Measurements from ENCODE around the gene FUT3.
A peak's percentile ranks its signal among the peaks of the same experiment; 100 is the strongest.
"Not testable (repeated sequence)": the region's sequence is repeated elsewhere in the genome, so short reads cannot be mapped to it uniquely, and the experiment has no call there.

Gene FUT3

DNA sequence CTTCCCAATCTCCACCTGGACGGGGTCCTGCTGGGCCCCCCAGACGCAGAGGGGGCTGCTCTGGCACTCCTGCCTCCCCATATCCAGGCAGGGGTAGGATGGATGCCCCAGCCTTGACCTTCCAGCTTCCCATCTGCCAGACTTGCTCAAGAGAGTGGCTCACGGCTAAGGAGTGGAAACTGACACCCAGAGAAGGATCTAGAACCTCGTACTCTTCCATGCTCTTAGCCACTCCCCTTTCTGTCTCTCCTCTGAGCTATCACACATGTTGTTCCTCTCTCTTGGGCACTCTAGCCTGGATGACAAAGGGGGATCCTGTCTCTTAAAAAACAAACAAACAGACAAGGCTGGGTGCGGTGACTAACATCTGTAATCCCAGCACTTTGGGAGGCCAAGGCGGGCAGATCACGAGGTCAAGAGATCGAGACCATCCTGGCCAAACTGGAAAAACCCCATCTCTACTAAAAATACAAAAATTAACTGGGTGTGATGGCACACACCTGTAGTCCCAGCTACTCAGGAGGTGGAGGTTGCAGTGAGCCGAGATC lies 31.2 kb upstream of the FUT3 start:
- DNase-seq (ENCODE audit: low read depth in 2 of 2): no peak

DNA sequence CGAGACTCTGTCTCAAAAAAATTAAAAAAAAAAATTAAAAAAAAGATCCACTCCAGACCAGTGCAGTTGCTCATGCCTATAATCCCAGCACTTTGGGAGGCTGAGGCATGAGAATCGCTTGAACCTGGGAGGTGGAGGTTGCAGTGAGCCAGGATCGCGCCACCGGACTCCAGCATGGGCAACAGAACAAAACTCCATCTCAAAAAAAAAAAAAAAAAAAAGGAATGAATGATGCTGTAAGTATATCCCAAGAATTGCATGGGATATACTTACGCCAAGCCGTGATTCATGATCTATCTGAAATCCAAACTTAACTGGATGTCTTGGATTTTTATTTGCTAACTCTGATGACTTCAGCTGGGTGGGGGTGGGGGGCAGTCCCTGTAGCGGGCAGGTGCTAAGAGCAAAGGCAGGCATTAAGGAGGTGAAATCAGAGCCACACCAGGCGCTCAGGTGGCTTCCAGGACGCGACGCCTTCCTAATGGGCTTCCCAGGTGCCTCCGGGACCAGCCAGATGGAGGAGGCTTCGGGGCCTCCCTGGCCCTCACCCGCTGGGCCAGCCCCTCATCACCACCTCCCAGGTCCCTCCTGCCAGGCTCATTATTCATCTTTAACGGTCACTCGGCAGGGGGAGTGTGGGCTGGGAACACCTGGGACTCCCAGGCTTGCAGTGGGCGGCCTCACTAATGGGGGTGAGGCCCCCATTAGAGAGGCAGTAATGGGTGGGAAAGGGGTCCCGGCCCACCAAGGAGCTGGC lies 30.5 kb upstream of the FUT3 start:
- no peak for DNase-seq (ENCODE audit: low read depth in 2 of 2)

- no peak for DNase-seq (ENCODE audit: low read depth in 2 of 2)
These were observed 29.4 kb upstream of the FUT3 start for GRCh38 chr19:5880604-5881078.

- no peak for DNase-seq (ENCODE audit: low read depth in 2 of 2)
These were observed 28.9 kb upstream of the FUT3 start for GRCh38 chr19:5880196-5880595.

DNA sequence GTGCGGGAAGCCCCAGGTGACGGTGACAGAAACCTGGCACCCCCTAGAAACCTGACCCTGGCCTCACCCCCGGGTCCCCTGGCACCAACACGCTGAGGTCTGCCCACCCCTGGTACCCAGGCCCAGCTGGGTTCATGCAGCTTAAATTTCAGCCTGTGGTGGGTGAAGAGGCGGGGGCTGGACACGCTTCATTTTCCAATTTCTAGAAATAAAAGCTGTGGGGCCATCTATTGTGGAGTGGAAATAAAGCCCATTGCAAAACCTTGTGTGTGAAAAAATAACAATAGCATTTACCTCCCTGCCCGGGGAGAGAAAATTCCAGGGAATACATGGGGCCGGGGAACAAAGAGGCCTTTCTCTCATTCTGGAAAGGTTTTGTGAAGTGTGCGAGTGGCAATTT lies 26.6 kb upstream of the FUT3 start:
- DNase-seq (ENCODE audit: low read depth in 2 of 2): no peak

GRCh38 chr19:5877427-5877826 lies 26.2 kb upstream of the FUT3 start:
- no peak for DNase-seq (ENCODE audit: low read depth in 2 of 2)

GRCh38 chr19:5874496-5874895 lies 23.2 kb upstream of the FUT3 start:
- DNase-seq (ENCODE audit: low read depth in 2 of 2): not testable (repeated sequence)

- DNase-seq (ENCODE audit: low read depth in 2 of 2): no peak
These were observed 22.5 kb upstream of the FUT3 start for GRCh38 chr19:5873617-5874199.

- DNase-seq (ENCODE audit: low read depth in 2 of 2): no peak
These were observed 19.7 kb upstream of the FUT3 start for GRCh38 chr19:5870986-5871394.

- DNase-seq (ENCODE audit: low read depth in 2 of 2): no peak
These were observed 16.2 kb upstream of the FUT3 start for GRCh38 chr19:5867201-5868136.

- DNase-seq (ENCODE audit: low read depth in 2 of 2): peak in 1 of 2 donors; percentile 9
These were observed 14.5 kb upstream of the FUT3 start for GRCh38 chr19:5865772-5866171.

- DNase-seq (ENCODE audit: low read depth in 2 of 2): no peak
These were observed 13.7 kb upstream of the FUT3 start for GRCh38 chr19:5864725-5865486.

DNA sequence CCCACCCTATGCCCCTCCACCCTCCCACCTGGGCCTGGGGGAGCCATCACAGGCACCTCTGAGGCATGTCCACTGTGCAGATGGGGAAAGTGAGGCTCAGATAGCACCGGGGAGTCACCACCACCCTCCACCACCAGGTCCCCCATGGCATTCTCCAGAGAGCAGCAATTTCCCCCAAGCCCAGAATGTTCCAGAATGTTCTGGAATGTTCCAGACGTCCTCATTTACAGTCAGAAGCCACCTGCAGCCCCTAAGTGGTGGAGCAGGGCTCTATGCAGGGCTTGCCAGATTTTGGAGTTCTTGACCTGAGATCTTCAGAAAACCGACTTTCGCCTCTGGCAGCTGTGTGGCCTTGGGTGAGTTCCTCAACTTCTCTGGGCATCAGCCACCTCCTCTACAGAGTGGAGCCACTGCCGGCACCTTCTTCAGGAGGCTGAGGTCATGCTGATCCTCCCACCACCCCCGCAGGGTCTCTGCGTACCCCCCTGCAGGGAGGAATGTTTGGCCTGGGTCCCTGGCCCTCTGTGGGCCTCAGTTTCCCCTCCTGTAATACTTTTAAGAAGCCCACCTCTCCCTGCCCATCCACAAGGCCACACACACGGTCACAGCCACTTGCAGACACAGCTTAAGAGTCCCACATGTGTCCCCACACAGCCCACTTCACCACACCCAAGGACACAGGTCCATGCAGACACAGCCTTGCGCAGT lies 12.9 kb upstream of the FUT3 start:
- no peak for DNase-seq (ENCODE audit: low read depth in 2 of 2)

DNA sequence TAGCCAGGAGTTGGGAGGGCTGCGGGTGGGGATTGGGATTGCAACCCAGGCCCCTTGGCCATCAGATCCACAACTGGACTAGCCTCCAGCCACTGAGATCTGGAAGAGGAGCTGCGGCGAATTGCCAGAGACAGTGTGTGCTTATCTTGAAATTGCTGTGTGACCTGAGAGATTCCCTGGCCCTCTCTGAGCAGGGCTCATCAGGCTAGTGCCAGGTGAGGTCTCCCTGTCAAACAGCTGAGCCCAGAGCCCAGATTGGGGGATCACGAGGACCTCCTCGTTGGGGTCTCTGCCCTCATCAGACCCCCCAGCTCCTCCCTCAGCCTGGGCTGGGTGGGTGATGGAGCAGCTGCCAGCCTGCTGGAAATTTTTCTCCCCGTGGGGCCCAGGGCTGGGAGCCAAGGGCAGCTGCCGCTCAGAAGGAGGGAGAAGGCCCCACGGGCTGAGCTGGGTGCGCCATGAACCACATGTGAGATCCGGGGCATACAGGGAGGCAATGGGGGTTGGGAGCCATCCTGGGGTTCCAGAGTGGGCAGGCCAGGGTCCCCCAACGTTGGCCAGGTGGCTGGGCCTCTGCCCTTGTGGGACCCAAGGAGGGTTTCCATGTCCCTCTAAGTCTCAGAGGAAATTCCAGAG lies 11.9 kb upstream of the FUT3 start:
- no peak for DNase-seq (ENCODE audit: low read depth in 2 of 2)

GRCh38 chr19:5857203-5858081 lies 6.2 kb upstream of the FUT3 start:
- DNase-seq (ENCODE audit: low read depth in 2 of 2): no peak

DNA sequence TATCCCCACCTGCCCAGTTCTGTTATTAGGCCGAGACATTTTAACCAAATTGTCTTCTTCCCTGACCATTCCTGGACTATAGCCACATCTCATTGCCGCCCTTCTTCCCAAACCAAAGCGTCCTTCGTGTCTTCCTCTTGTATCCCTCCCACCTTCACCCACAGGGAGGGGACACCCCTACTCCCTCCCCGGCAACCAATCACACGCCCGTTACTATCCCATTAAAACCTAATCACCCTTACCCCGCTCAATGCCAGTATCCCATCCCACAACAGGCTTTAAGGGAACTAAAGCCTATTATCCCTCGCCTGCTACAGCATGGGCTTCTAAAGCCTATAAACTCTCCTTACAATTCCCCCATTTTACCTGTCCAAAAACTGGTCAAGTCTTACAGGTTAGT lies 3.9 kb upstream of the FUT3 start:
- not testable (repeated sequence) for DNase-seq (ENCODE audit: low read depth in 2 of 2)

- DNase-seq (ENCODE audit: low read depth in 2 of 2): not testable (repeated sequence)
These were observed 2.9 kb upstream of the FUT3 start for GRCh38 chr19:5854121-5854520.

DNA sequence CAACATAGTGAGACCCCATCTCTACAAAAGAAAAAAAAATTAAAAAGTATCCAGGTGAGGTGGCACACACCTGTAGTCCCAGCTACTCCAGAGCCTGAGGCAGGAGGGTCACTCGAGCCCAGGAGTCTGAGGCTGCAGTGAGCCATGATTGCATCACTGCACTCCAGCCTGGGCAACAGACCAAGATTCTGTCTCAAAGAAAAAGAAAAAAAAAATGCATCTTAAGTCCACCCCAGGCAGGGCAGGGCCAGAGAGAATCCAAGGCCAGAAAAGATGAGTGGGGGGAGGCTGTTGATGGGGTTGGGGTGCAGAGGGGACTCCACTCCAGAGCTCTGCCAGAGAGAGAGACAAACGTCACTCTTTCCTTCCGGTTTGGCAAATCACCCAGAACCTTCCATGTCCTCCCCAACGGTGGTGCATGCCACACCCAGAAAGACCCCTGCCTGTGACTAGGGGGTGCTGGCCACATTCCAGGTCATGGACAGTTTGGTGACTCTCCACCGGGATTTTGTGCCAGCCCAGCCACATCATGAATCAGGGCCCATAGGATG lies 431 bp downstream of the FUT3 start:
- DNase-seq (ENCODE audit: low read depth in 2 of 2): no peak

DNA sequence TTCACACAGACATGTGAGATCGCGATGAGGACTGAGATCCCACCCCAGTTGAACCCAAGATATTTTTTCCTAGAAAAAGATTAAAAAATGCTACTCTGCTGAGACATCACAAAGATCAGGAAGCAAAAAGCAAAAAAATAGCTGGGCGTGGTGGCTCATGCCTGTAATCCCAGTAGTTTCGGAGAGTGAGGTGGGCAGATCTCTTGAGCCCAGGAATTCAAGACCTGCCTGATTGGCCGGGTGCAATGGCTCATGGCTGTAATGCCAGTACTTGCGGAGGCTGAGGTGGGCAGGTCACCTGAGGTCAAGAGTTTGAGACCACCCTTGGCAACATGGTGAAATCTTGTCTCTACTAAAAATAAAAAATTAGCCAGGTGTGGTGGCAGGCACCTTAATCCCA lies 1.1 kb downstream of the FUT3 start:
- DNase-seq (ENCODE audit: low read depth in 2 of 2): no peak
